ENCODE results near the gene JAML.

- TF ChIP-seq MAX (IDR thresholded peaks at IDR 0.05) (no peak), ZNF274 (IDR thresholded peaks at IDR 0.05; ENCODE audit: borderline replicate concordance, extremely low read depth, low read length) (no peak), CBX8 (IDR thresholded peaks at IDR 0.05; ENCODE audit: borderline replicate concordance, low read depth, low read length) (no peak), RAD21 (IDR thresholded peaks at IDR 0.05 in 1 of 2, conservative IDR thresholded peaks at IDR 0.05 in 1 of 2; ENCODE audit: low read depth in 2 of 2, low read length in 2 of 2) (peak; percentile 90 to 93), CTCF (IDR thresholded peaks at IDR 0.05; ENCODE audit: control extremely low read depth in 1 of 3, insufficient read depth in 1 of 3, low read depth in 1 of 3, low read length in 3 of 3) (peak; percentile 79 to 86 (median 79)), E2F6 (IDR thresholded peaks at IDR 0.05) (no peak), POU5F1 (IDR thresholded peaks at IDR 0.05; ENCODE audit: low read depth, low read length) (no peak), RFX5 (IDR thresholded peaks at IDR 0.05; ENCODE audit: borderline replicate concordance, low read depth, low read length) (no peak), GABPA (IDR thresholded peaks at IDR 0.05; ENCODE audit: borderline replicate concordance, insufficient read depth, low read length) (no peak), HDAC6 (IDR thresholded peaks at IDR 0.05; ENCODE audit: low read depth, low read length) (no peak), EP300 (IDR thresholded peaks at IDR 0.05; ENCODE audit: borderline replicate concordance in 1 of 2, low read depth in 2 of 2, low read length in 2 of 2) (no peak), SIX5 (IDR thresholded peaks at IDR 0.05; ENCODE audit: low read depth, low read length) (no peak), YY1 (IDR thresholded peaks at IDR 0.05; ENCODE audit: low read depth, low read length) (no peak)
Measured at GRCh38 chr11:118198370-118198769, 26.4 kb downstream of the JAML start.

Data from H1 (cell line).